K562 (cell line): Measurements from ENCODE around the gene LUC7L3. TPM values are rescaled to one million over a fixed set of nuclear protein-coding genes. Genes with fewer than 3 reads are reported as not detected.

Experiments
- ETV5 ChIP-seq: sonication (generic); formaldehyde crosslinking; IDR thresholded peaks from 2 replicates; pipeline ENCODE4 v1.4.0; 2020; ENCODE audit warnings: low read depth, mild to moderate bottlenecking, missing genetic modification reagents
- HNRNPLL ChIP-seq: fragments of 200-400 bp; formaldehyde crosslinking; IDR thresholded peaks from 2 replicates; pipeline ENCODE4 v1.6.1; 2017; ENCODE audit warnings: low read length, low read depth, mild to moderate bottlenecking; ENCODE audit not compliant: poor library complexity, severe bottlenecking
- MAX ChIP-seq: sonication (generic); formaldehyde crosslinking; IDR thresholded peaks from 2 replicates; pipeline ENCODE4 v1.9.0; 2022; ENCODE audit warnings: mild to moderate bottlenecking, missing genetic modification reagents
- MNT ChIP-seq, 2 experiments: fragments of 450-650 bp; conservative IDR thresholded peaks; 2 replicates each; pipeline ENCODE4 v1.6.1; 2017; ENCODE audit warnings: mild to moderate bottlenecking in 2 of 2, moderate library complexity in 2 of 2
- MTA3 ChIP-seq: fragments of 450-650 bp; formaldehyde crosslinking; IDR thresholded peaks from 2 replicates; pipeline ENCODE4 v1.6.1; 2017; ENCODE audit warnings: mild to moderate bottlenecking, borderline replicate concordance
- POLR2A ChIP-seq: fragments of 450-650 bp; conservative IDR thresholded peaks from 2 replicates; pipeline ENCODE4 v1.6.1; 2016
- RBM14 ChIP-seq: fragments of 200-400 bp; formaldehyde crosslinking; IDR thresholded peaks from 2 replicates; pipeline ENCODE4 v1.6.1; 2018; ENCODE audit warnings: low read depth, mild to moderate bottlenecking, low read length, moderate library complexity, borderline replicate concordance; ENCODE audit not compliant: insufficient read depth
- RNF2 ChIP-seq: sonication (generic); IDR thresholded peaks from 2 replicates; pipeline ENCODE4 v1.6.1; 2016
- SUPT5H ChIP-seq: fragments of 450-650 bp; IDR thresholded peaks from 2 replicates; pipeline ENCODE4 v1.6.1; 2016
- TAF1 ChIP-seq: IDR thresholded peaks from 2 replicates; pipeline ENCODE4 v1.6.1; 2011; ENCODE audit warnings: mild to moderate bottlenecking, low read length, moderate library complexity; ENCODE audit not compliant: insufficient read depth, control insufficient read depth, severe bottlenecking; ENCODE audit errors: extremely low read depth
- XRCC5 ChIP-seq: fragments of 200-400 bp; formaldehyde crosslinking; IDR thresholded peaks from 2 replicates; pipeline ENCODE4 v1.6.1; 2017; ENCODE audit warnings: low read depth, mild to moderate bottlenecking, low read length
- ZBTB11 ChIP-seq, 3 experiments: fragments of 200-800 bp in 1 of 3; fragments of 250-450 bp in 1 of 3; fragments of 450-650 bp in 1 of 3; sonication (Bioruptor Pico) in 1 of 3; sonication (Bioruptor generic) in 1 of 3; formaldehyde crosslinking in 1 of 3; IDR thresholded peaks; 2 replicates each; pipeline versions ENCODE4 v1.6.1 to v1.8.0; 2016 to 2022; ENCODE audit warnings: mild to moderate bottlenecking in 2 of 3, missing genetic modification characterization in 2 of 3, missing compliant biosample characterization in 1 of 3, moderate library complexity in 1 of 3
- ZNF12 ChIP-seq: sonication (generic); formaldehyde crosslinking; IDR thresholded peaks from 2 replicates; pipeline ENCODE4 v1.4.0; 2020; ENCODE audit warnings: mild to moderate bottlenecking, missing genetic modification reagents
- ZNF764 ChIP-seq: fragments of 250-450 bp; sonication (Bioruptor Pico); IDR thresholded peaks from 2 replicates; pipeline ENCODE4 v1.4.0; 2020; ENCODE audit warnings: low read depth, mild to moderate bottlenecking, moderate library complexity
- ZNF830 ChIP-seq: fragments of 250-450 bp; sonication (Bioruptor Pico); IDR thresholded peaks from 2 replicates; pipeline ENCODE4 v1.5.0; 2021; ENCODE audit warnings: mild to moderate bottlenecking
- polyA plus RNA-seq, 8 experiments: library from polyadenylated mRNA; depleted of rRNA in 4 of 8; stranded (reverse) in 5 of 8; unstranded in 3 of 8; fragments of >200 nt; fragmentation: Nextera tagmentation in 2 of 8; fragmentation: Illumina TruSeq in 1 of 8; extraction: Ambion mirVana in 2 of 8; extraction: Trizol in 1 of 8; gene quantifications; 2 replicates each; pipeline versions ENCODE4 v1.2.1 to v1.2.3, GENCODE V29; 2011 to 2014; ENCODE audit warnings: inconsistent platforms in 1 of 8, missing spikeins in 1 of 8
- total RNA-seq, 7 experiments: library from RNA; depleted of rRNA in 6 of 7; stranded (reverse); fragments of >200 nt in 6 of 7; fragmentation: Illumina TruSeq in 2 of 7; extraction: Trizol in 2 of 7; gene quantifications; 2 replicates each; pipeline versions ENCODE4 v1.2.1 to v1.2.3, GENCODE V29; 2011 to 2021; ENCODE audit warnings: low replicate concordance in 1 of 7
- TF ChIP-seq, protein P1 (sequence below): fragments of 450-650 bp; IDR thresholded peaks from 2 replicates; pipeline ENCODE4 v1.6.1; 2016; ENCODE audit warnings: mild to moderate bottlenecking

LUC7L3 gene
- total and polyA plus RNA-seq, 9 of the 15 experiments (the other 6 are each of a cell fraction or from before 2014, with no cell fraction given) = 80.8 to 284 (median 127) TPM

GRCh38 chr17:50719144-50719923, at the start of gene LUC7L3 (continued):
- TF ChIP-seq ZBTB11 (CRISPR knock-in tag; IDR thresholded peaks at IDR 0.05) (peak in 2 of 3 experiments; percentile 52 to 91; a peak in 2 of 6 replicates), POLR2A (peak; percentile 98), TAF1 (peak; percentile 88), ZNF764 (CRISPR knock-in tag) (no peak), ZNF12 (no peak), ZNF830 (peak; percentile 62; the same call in 1 of the 2 replicates), SUPT5H (peak; percentile 98), MNT (conservative IDR thresholded peaks at IDR 0.05) (peak; percentile 76 to 92), RNF2 (peak; percentile 58; the same call in 1 of the 2 replicates), HNRNPLL (peak; percentile 44), MTA3 (peak; percentile 83), ETV5 (CRISPR knock-in tag) (peak; percentile 66; the same call in 1 of the 2 replicates), XRCC5 (no peak; the same call in 1 of the 2 replicates), MAX (CRISPR knock-in tag) (peak; percentile 90), RBM14 (no peak)
- TF ChIP-seq, protein P1, sequence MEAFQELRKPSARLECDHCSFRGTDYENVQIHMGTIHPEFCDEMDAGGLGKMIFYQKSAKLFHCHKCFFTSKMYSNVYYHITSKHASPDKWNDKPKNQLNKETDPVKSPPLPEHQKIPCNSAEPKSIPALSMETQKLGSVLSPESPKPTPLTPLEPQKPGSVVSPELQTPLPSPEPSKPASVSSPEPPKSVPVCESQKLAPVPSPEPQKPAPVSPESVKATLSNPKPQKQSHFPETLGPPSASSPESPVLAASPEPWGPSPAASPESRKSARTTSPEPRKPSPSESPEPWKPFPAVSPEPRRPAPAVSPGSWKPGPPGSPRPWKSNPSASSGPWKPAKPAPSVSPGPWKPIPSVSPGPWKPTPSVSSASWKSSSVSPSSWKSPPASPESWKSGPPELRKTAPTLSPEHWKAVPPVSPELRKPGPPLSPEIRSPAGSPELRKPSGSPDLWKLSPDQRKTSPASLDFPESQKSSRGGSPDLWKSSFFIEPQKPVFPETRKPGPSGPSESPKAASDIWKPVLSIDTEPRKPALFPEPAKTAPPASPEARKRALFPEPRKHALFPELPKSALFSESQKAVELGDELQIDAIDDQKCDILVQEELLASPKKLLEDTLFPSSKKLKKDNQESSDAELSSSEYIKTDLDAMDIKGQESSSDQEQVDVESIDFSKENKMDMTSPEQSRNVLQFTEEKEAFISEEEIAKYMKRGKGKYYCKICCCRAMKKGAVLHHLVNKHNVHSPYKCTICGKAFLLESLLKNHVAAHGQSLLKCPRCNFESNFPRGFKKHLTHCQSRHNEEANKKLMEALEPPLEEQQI = no peak
